HG02884 (cell line): ENCODE measurements around the gene DCLK3.

Source experiments
- ATAC-seq: cut with Tn5 transposase; IDR thresholded peaks from one replicate; pipeline ENCODE4 v1.9.1; 2021; ENCODE audit warnings: mild to moderate bottlenecking, moderate library complexity; ENCODE audit not compliant: unreplicated experiment

The DCLK3 gene

GRCh38 chr3:36677331-36678007, 86.9 kb downstream of the DCLK3 start:
- peak; percentile 59 for ATAC-seq

GRCh38 chr3:36674816-36675215, 89.5 kb downstream of the DCLK3 start:
- no peak for ATAC-seq

- ATAC-seq, result no peak
Observed at GRCh38 chr3:36669764-36670163, 94.6 kb downstream of the DCLK3 start.

GRCh38 chr3:36666166-36666565, 98.2 kb downstream of the DCLK3 start:
- ATAC-seq, result no peak

GRCh38 chr3:36663666-36664291, 100.6 kb downstream of the DCLK3 start:
- ATAC-seq, result peak; percentile 81

GRCh38 chr3:36662626-36663025, 101.7 kb downstream of the DCLK3 start:
- ATAC-seq, result no peak
